ENCODE measurements around the gene NEAT1.

Gene NEAT1

GRCh38 chr11:65416841-65417701 is 5.5 kb upstream of the NEAT1 start:
- Histone ChIP-seq H4K91ac (ENCODE audit: low read length) (peak overlapping the region; percentile 98), H3K36me3 (ENCODE audit: control insufficient read depth in 1 of 2, insufficient read depth in 2 of 2, low read depth in 1 of 2, low read length in 2 of 2) (peaks cover 18 to 20% of the 10 kb centered on the region in 2 experiments), H3K9ac (ENCODE audit: low read length) (peak overlapping the region; percentile 99), H3K27ac (ENCODE audit: low read length, poor library complexity, severe bottlenecking) (peak overlapping the region; percentile 100), H2BK120ac (ENCODE audit: low read depth, low read length) (peak overlapping the region; percentile 97), H4K8ac (ENCODE audit: low read length) (peak overlapping the region; percentile 82), H3K27me3 (ENCODE audit: control insufficient read depth in 1 of 2, insufficient read depth in 1 of 2, low read length in 2 of 2) (no peaks in the 10 kb centered on the region), H2AFZ (ENCODE audit: low read depth, low read length) (no peak overlapping the region), H2AK5ac (ENCODE audit: low read length, severe bottlenecking) (peak overlapping the region; percentile 93), H2BK15ac (ENCODE audit: low read depth, poor library complexity, severe bottlenecking) (peak overlapping the region; percentile 100), H3K18ac (ENCODE audit: low read depth in 1 of 2, low read length in 2 of 2) (peak overlapping the region; percentile 79 to 92), H2BK12ac (ENCODE audit: low read length in 2 of 2) (peak overlapping the region; percentile 98 to 99), H3K23ac (ENCODE audit: low read length in 2 of 2) (peak overlapping the region in 1 of 2 experiments; percentile 86), H3K9me3 (ENCODE audit: control insufficient read depth, low read length) (no peaks in the 10 kb centered on the region), H3K14ac (ENCODE audit: low read length in 2 of 2) (peak overlapping the region in 1 of 2 experiments; percentile 91), H3K4me3 (ENCODE audit: insufficient read depth in 1 of 2, low read depth in 1 of 2, low read length in 2 of 2) (peak overlapping the region in 1 of 2 experiments; percentile 81), H3K4ac (ENCODE audit: low read depth in 1 of 2, low read length in 2 of 2) (peak overlapping the region; percentile 97 to 99), H2BK5ac (ENCODE audit: low read depth, low read length, poor library complexity, severe bottlenecking) (no peak overlapping the region), H3K79me1 (replicated peaks; ENCODE audit: low read length, poor library complexity, severe bottlenecking) (peaks cover 16% of the 10 kb centered on the region), H3K4me1 (ENCODE audit: control insufficient read depth, insufficient read depth, low read depth, low read length) (peaks cover 47% of the 10 kb centered on the region), H3K4me2 (ENCODE audit: low read length, poor library complexity, severe bottlenecking) (peak overlapping the region; percentile 79)
- DNase-seq, result peak; percentile 38
- 68% methylated on average over 14 of the region's 14 CpGs for WGBS

GRCh38 chr11:65417702-65418430 is 4.7 kb upstream of the NEAT1 start:
- Histone ChIP-seq H2AK5ac (ENCODE audit: low read length, severe bottlenecking) (peak overlapping the region; percentile 93), H3K9me3 (ENCODE audit: control insufficient read depth, low read length) (no peaks in the 10 kb centered on the region), H3K4ac (ENCODE audit: low read depth in 1 of 2, low read length in 2 of 2) (peak overlapping the region; percentile 97 to 99), H3K18ac (ENCODE audit: low read depth in 1 of 2, low read length in 2 of 2) (peak overlapping the region; percentile 86 to 97), H4K8ac (ENCODE audit: low read length) (peak overlapping the region; percentile 87), H3K79me1 (replicated peaks; ENCODE audit: low read length, poor library complexity, severe bottlenecking) (peaks cover 11% of the 10 kb centered on the region), H3K4me3 (ENCODE audit: insufficient read depth in 1 of 2, low read depth in 1 of 2, low read length in 2 of 2) (peak overlapping the region; percentile 34 to 81), H3K27me3 (ENCODE audit: control insufficient read depth in 1 of 2, insufficient read depth in 1 of 2, low read length in 2 of 2) (no peaks in the 10 kb centered on the region), H3K9ac (ENCODE audit: low read length) (peak overlapping the region; percentile 99), H2AFZ (ENCODE audit: low read depth, low read length) (no peak overlapping the region), H2BK5ac (ENCODE audit: low read depth, low read length, poor library complexity, severe bottlenecking) (peak overlapping the region; percentile 46), H3K36me3 (ENCODE audit: control insufficient read depth in 1 of 2, insufficient read depth in 2 of 2, low read depth in 1 of 2, low read length in 2 of 2) (peaks cover 11 to 12% of the 10 kb centered on the region in 2 experiments), H2BK120ac (ENCODE audit: low read depth, low read length) (peak overlapping the region; percentile 97), H3K4me2 (ENCODE audit: low read length, poor library complexity, severe bottlenecking) (peak overlapping the region; percentile 79), H4K91ac (ENCODE audit: low read length) (peak overlapping the region; percentile 100), H3K4me1 (ENCODE audit: control insufficient read depth, insufficient read depth, low read depth, low read length) (peaks cover 47% of the 10 kb centered on the region), H3K14ac (ENCODE audit: low read length in 2 of 2) (peak overlapping the region in 1 of 2 experiments; percentile 91), H3K27ac (ENCODE audit: low read length, poor library complexity, severe bottlenecking) (peak overlapping the region; percentile 100), H2BK15ac (ENCODE audit: low read depth, poor library complexity, severe bottlenecking) (peak overlapping the region; percentile 100), H3K23ac (ENCODE audit: low read length in 2 of 2) (peak overlapping the region in 1 of 2 experiments; percentile 86), H2BK12ac (ENCODE audit: low read length in 2 of 2) (peak overlapping the region; percentile 98 to 99)
- 44% methylated on average over 19 of the region's 19 CpGs for WGBS
- peak; percentile 68 for DNase-seq

GRCh38 chr11:65418431-65418680 is 4.2 kb upstream of the NEAT1 start:
- H2AK5ac ChIP-seq (ENCODE audit: low read length, severe bottlenecking), result peak overlapping the region; percentile 83
- WGBS, result 11% methylated on average over 2 of the region's 4 CpGs
- DNase-seq, result peak; percentile 86

More at GRCh38 chr11:65418431-65418680, 4.2 kb upstream of the NEAT1 start:
- peak overlapping the region in 1 of 2 experiments; percentile 81 for H3K4me3 ChIP-seq (ENCODE audit: insufficient read depth in 1 of 2, low read depth in 1 of 2, low read length in 2 of 2)
- no peaks in the 10 kb centered on the region for H3K9me3 ChIP-seq (ENCODE audit: control insufficient read depth, low read length)
- H3K27ac ChIP-seq (ENCODE audit: low read length, poor library complexity, severe bottlenecking), result peak overlapping the region; percentile 100
- no peak overlapping the region for H2AFZ ChIP-seq (ENCODE audit: low read depth, low read length)
- peak overlapping the region in 1 of 2 experiments; percentile 76 for H3K4ac ChIP-seq (ENCODE audit: low read depth in 1 of 2, low read length in 2 of 2)
- peaks cover 47% of the 10 kb centered on the region for H3K4me1 ChIP-seq (ENCODE audit: control insufficient read depth, insufficient read depth, low read depth, low read length)
- peak overlapping the region; percentile 97 to 98 for H3K18ac ChIP-seq (ENCODE audit: low read depth in 1 of 2, low read length in 2 of 2)
- H3K14ac ChIP-seq (ENCODE audit: low read length in 2 of 2), result peak overlapping the region in 1 of 2 experiments; percentile 96
- peak overlapping the region; percentile 99 for H3K9ac ChIP-seq (ENCODE audit: low read length)
- H4K8ac ChIP-seq (ENCODE audit: low read length), result peak overlapping the region; percentile 95
- peaks cover 10% of the 10 kb centered on the region in 2 experiments for H3K36me3 ChIP-seq (ENCODE audit: control insufficient read depth in 1 of 2, insufficient read depth in 2 of 2, low read depth in 1 of 2, low read length in 2 of 2)
- H3K4me2 ChIP-seq (ENCODE audit: low read length, poor library complexity, severe bottlenecking), result peak overlapping the region; percentile 60
- no peak overlapping the region for H3K23ac ChIP-seq (ENCODE audit: low read length in 2 of 2)
- H3K79me1 ChIP-seq (replicated peaks; ENCODE audit: low read length, poor library complexity, severe bottlenecking), result peaks cover 11% of the 10 kb centered on the region
- peak overlapping the region; percentile 100 for H4K91ac ChIP-seq (ENCODE audit: low read length)
- peak overlapping the region; percentile 97 for H2BK120ac ChIP-seq (ENCODE audit: low read depth, low read length)
- H2BK5ac ChIP-seq (ENCODE audit: low read depth, low read length, poor library complexity, severe bottlenecking), result peak overlapping the region; percentile 15
- peak overlapping the region; percentile 100 for H2BK15ac ChIP-seq (ENCODE audit: low read depth, poor library complexity, severe bottlenecking)
- no peaks in the 10 kb centered on the region for H3K27me3 ChIP-seq (ENCODE audit: control insufficient read depth in 1 of 2, insufficient read depth in 1 of 2, low read length in 2 of 2)
- peak overlapping the region; percentile 92 to 97 for H2BK12ac ChIP-seq (ENCODE audit: low read length in 2 of 2)
